ENCODE results near the gene NRAP. TPM values are rescaled to one million over a fixed set of nuclear protein-coding genes. Genes with fewer than 3 reads are reported as not detected.

Gene NRAP
- total RNA-seq, 1 donor from 2014 or later: not detected

DNA sequence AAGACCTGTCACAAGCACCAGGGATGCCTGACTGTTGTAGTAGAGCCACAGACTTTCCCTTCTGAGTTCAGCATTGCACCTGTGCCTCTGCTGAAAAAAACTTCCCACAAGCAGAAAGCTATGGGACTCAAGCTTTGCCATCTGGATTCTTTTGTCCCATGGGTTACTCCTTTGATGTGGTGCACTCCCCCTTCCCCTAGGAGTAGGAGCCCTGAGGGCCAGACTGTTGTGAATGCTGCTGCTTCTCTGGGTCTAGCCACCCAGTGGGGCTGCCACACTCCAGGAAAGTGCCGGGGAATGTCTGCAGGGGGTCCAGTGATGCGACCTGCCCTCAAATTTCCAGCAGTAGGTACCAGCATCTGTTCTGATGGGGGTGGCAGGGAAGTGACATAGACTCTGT, 27.5 kb upstream of the NRAP start:
- Mint-ChIP-seq H3K9me3 (ENCODE audit: low read depth) (peaks cover 30% of the 10 kb centered on the region), H3K27me3 (ENCODE audit: low read depth) (no peaks in the 10 kb centered on the region), H3K4me3 (ENCODE audit: unreplicated experiment) (no peak overlapping the region), H3K4me1 (ENCODE audit: low read depth) (peaks cover 5% of the 10 kb centered on the region), H3K27ac (ENCODE audit: unreplicated experiment) (no peak overlapping the region), H3K36me3 (ENCODE audit: low read depth) (peaks cover 27% of the 10 kb centered on the region)
- TF ChIP-seq, protein P1, sequence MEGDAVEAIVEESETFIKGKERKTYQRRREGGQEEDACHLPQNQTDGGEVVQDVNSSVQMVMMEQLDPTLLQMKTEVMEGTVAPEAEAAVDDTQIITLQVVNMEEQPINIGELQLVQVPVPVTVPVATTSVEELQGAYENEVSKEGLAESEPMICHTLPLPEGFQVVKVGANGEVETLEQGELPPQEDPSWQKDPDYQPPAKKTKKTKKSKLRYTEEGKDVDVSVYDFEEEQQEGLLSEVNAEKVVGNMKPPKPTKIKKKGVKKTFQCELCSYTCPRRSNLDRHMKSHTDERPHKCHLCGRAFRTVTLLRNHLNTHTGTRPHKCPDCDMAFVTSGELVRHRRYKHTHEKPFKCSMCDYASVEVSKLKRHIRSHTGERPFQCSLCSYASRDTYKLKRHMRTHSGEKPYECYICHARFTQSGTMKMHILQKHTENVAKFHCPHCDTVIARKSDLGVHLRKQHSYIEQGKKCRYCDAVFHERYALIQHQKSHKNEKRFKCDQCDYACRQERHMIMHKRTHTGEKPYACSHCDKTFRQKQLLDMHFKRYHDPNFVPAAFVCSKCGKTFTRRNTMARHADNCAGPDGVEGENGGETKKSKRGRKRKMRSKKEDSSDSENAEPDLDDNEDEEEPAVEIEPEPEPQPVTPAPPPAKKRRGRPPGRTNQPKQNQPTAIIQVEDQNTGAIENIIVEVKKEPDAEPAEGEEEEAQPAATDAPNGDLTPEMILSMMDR (IDR thresholded peaks at IDR 0.05): no peak
- no peak for DNase-seq (ENCODE audit: low spot score)

DNA sequence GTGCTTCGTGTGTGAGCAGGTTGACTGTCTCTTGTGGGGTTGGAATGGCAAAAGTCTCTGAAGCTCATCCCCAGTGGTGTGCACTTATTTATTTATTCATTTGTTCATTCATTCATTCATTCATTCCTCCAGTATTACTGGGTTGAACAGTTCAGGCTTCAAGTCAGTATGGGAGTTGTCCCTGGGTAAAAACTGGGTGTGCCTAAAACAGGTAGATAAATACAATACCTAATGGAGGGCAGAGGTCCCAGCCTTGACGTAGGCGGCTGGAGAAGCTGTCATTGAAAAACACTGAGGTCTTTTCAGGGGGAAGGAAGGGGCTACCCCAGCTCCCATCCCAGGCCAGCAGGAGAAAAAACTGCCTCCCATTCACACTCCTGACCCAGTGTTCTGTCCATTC, 26.9 kb upstream of the NRAP start:
- no peak for DNase-seq (ENCODE audit: low spot score)
- Mint-ChIP-seq H3K4me3 (ENCODE audit: unreplicated experiment) (no peak overlapping the region), H3K36me3 (ENCODE audit: low read depth) (peaks cover 27% of the 10 kb centered on the region), H3K9me3 (ENCODE audit: low read depth) (peaks cover 30% of the 10 kb centered on the region), H3K27ac (ENCODE audit: unreplicated experiment) (no peak overlapping the region), H3K27me3 (ENCODE audit: low read depth) (no peaks in the 10 kb centered on the region), H3K4me1 (ENCODE audit: low read depth) (peaks cover 5% of the 10 kb centered on the region)
- TF ChIP-seq, protein P1 (IDR thresholded peaks at IDR 0.05): no peak

DNA sequence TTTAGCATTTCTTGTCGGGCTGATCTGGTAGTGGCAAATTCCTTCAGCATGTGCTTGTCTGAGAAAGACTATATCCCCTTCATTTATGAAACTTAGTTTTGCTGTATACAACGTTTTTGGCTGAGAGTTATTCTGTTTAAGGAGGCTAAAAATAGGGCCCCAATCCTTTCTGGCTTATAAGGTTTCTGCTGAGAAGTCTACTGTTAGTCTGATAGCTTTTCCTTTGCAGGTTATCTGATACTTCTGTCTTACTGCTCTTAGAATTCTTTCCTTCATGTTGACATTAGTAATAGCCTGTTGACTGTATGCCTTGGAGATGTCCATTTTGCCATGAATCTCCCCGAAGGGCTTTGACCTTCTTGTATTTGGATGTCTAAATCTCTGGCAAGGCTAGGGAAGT, 25.7 kb upstream of the NRAP start:
- Mint-ChIP-seq H3K36me3 (ENCODE audit: low read depth) (peaks cover 26% of the 10 kb centered on the region), H3K27me3 (ENCODE audit: low read depth) (no peaks in the 10 kb centered on the region), H3K27ac (ENCODE audit: unreplicated experiment) (no peak overlapping the region), H3K9me3 (ENCODE audit: low read depth) (peaks cover 36% of the 10 kb centered on the region), H3K4me1 (ENCODE audit: low read depth) (peaks cover 5% of the 10 kb centered on the region), H3K4me3 (ENCODE audit: unreplicated experiment) (no peak overlapping the region)
- DNase-seq (ENCODE audit: low spot score): no peak
- TF ChIP-seq, protein P1 (IDR thresholded peaks at IDR 0.05): no peak

DNA sequence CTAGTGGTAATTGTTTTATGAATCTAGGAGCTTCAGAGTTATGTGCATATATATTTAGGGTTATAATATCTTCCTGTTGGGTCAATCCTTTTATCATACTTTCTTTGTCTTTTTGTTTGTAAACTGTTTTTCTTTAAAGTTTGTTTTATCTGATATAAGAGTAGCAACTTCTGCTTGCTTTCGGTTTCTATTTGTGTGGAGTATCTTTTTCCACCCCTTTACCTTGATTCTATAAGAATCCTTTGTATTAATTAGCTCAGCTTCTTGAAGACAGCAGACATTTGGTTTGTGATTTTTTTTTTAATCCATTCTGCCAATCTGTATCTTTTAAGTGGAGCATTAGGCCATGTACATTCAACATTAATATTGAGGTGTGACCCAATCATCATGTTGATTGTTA, 25.2 kb upstream of the NRAP start:
- H3K27ac Mint-ChIP-seq (ENCODE audit: unreplicated experiment): no peak overlapping the region
- H3K36me3 Mint-ChIP-seq (ENCODE audit: low read depth): peaks cover 29% of the 10 kb centered on the region
- H3K27me3 Mint-ChIP-seq (ENCODE audit: low read depth): no peaks in the 10 kb centered on the region
- TF ChIP-seq, protein P1 (IDR thresholded peaks at IDR 0.05): no peak
- H3K4me1 Mint-ChIP-seq (ENCODE audit: low read depth): peaks cover 5% of the 10 kb centered on the region
- peaks cover 39% of the 10 kb centered on the region for H3K9me3 Mint-ChIP-seq (ENCODE audit: low read depth)
- DNase-seq (ENCODE audit: low spot score): no peak
- no peak overlapping the region for H3K4me3 Mint-ChIP-seq (ENCODE audit: unreplicated experiment)

DNA sequence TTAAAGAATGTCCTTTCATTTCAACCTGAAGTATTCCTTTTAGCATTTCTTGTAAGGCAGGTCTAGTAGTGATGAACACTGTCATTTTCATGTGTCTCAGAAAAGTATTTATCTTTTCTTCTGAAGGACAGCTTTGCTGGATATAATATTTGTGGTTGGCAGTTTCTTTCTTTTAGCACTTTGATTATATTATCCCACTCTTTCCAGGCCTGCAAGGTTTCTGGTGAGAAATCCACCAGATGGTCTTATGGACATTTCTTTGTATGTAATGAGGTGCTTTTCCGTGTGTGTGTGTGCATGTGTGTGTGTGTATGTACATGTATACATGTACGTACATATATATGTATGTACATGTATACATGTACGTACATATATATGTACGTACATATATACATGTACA, 23.2 kb upstream of the NRAP start:
- Mint-ChIP-seq H3K9me3 (ENCODE audit: low read depth) (peaks cover 26% of the 10 kb centered on the region), H3K27me3 (ENCODE audit: low read depth) (no peaks in the 10 kb centered on the region), H3K36me3 (ENCODE audit: low read depth) (peaks cover 18% of the 10 kb centered on the region), H3K27ac (ENCODE audit: unreplicated experiment) (no peak overlapping the region), H3K4me3 (ENCODE audit: unreplicated experiment) (no peak overlapping the region), H3K4me1 (ENCODE audit: low read depth) (peaks cover 5% of the 10 kb centered on the region)
- no peak for DNase-seq (ENCODE audit: low spot score)
- TF ChIP-seq, protein P1 (IDR thresholded peaks at IDR 0.05): no peak
